Astrocyte of the spinal cord (primary cell): ENCODE measurements around the gene PAX1.

Experiments
- DNase-seq: peaks from one replicate; pipeline ENCODE4 v3.0.0; 2011; ENCODE audit warnings: low read depth, low spot score
- H3K4me3 ChIP-seq: 2 replicates; pipeline ENCODE4 v1.5.1; 2011; ENCODE audit warnings: low read depth, mild to moderate bottlenecking, low read length, moderate library complexity
- CTCF ChIP-seq: IDR thresholded peaks from 2 replicates; pipeline ENCODE4 v1.5.1; 2012; ENCODE audit warnings: low read depth, mild to moderate bottlenecking, low read length, inconsistent platforms
- in situ Hi-C: cut with HindIII; loops from 2 replicates; pipeline ENCODE4 v1.10.0; 2017; ENCODE audit warnings: low sequenced_read_pairs

The PAX1 gene

GRCh38 chr20:21725892-21726291, 20.4 kb downstream of the PAX1 start:
- no peak overlapping the region for H3K4me3 ChIP-seq
- no peak for DNase-seq
- TF ChIP-seq CTCF, result no peak
- in situ Hi-C loops, result no loop called here

- in situ Hi-C loops, result no loop called here
- no peak for TF ChIP-seq CTCF
Measured at GRCh38 chr20:21729316-21729715, 23.9 kb downstream of the PAX1 start.

GRCh38 chr20:21739161-21739560, 33.7 kb downstream of the PAX1 start:
- no peak overlapping the region for H3K4me3 ChIP-seq
- no peak for TF ChIP-seq CTCF
- in situ Hi-C loops, result no loop called here
- no peak for DNase-seq

More at GRCh38 chr20:21729316-21729715, 23.9 kb downstream of the PAX1 start:
- no peak overlapping the region for H3K4me3 ChIP-seq
- DNase-seq, result no peak

- in situ Hi-C loops, result no loop called here
- no peak overlapping the region for H3K4me3 ChIP-seq
- no peak for DNase-seq
- no peak for TF ChIP-seq CTCF
Measured at GRCh38 chr20:21739682-21740081, 34.2 kb downstream of the PAX1 start.

- no peak for TF ChIP-seq CTCF
- in situ Hi-C loops, result no loop called here
- no peak for DNase-seq
- no peak overlapping the region for H3K4me3 ChIP-seq
Measured at GRCh38 chr20:21741266-21741665, 35.8 kb downstream of the PAX1 start.

GRCh38 chr20:21762646-21763045, 57.2 kb downstream of the PAX1 start:
- DNase-seq, result no peak
- no peak for TF ChIP-seq CTCF
- no peak overlapping the region for H3K4me3 ChIP-seq
- in situ Hi-C loops, result no loop called here

GRCh38 chr20:21767200-21767738, 61.8 kb downstream of the PAX1 start:
- no peak for TF ChIP-seq CTCF
- DNase-seq, result no peak
- in situ Hi-C loops, result no loop called here
- H3K4me3 ChIP-seq, result no peak overlapping the region
